Dedifferentiated amniotic fluid mesenchymal stem cell (primary cell): ENCODE results near the gene HTR3C.

Experiments
- DNase-seq: peaks from one replicate; pipeline ENCODE4 v3.0.0-alpha.2; 2016; ENCODE audit errors: extremely low spot score

The HTR3C gene

GRCh38 chr3:184092199-184092598 is 39.4 kb downstream of the HTR3C start:
- no peak for DNase-seq

- DNase-seq = no peak
Measured at GRCh38 chr3:184096811-184097383, 44.0 kb downstream of the HTR3C start, which contains the start of gene HTR3E. Gene HTR3E (plus strand): TSS chr3:184097064. CDS start chr3:184097530, 466 bp downstream.

- no peak for DNase-seq
Measured at GRCh38 chr3:184097556-184097955, 44.7 kb downstream of the HTR3C start.

- DNase-seq = no peak
Measured at GRCh38 chr3:184099806-184100686, 47.2 kb downstream of the HTR3C start.
